Activated naive CD4-positive, alpha-beta T cell treated with anti-CD3 and anti-CD28 coated beads, Interleukin-2, amount 50 U/mL, for 16 hours (primary cell): ENCODE measurements around the gene ELL.

Experiments
- DNase-seq: peaks from one replicate; pipeline ENCODE4 v3.0.0-alpha.2; 2020

ELL gene

DNA sequence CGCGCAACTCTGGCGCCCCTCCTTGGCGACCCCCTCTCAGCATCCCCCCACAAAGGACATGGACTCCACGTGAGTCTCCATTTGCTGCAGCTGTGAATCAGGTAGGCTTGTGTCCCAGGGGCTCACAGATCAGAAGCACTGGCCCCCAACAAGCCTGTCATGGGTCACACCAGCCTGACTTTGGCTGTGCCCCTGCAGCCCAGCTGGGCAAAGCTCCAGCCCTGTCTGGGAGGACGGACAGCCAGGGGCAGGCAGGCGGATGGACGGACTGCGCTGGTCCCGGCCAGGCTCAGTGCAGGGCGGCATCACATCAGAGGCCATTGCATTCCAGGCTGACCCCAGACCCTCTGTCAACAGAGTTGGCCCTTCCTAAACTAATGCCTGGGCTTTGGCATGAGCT, 55.5 kb downstream of the ELL start:
- no peak for DNase-seq

DNA sequence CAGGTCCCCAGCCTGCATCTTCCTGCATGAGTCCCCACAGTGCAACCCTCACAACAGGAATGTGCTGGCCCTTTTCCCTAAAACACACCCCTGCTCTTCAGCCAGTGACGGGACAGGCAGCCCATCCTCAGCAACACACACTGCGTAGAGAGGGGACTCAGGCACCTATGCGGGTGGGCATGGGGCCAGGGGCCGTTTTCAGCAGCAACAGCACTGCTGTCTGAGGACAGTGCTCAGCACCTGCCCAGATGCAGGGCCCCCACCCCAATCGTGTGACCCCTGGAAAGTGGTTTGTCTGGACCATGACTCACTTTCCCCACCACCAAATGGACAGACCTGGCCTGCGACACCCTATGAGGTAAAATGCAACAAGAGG, 55.9 kb downstream of the ELL start:
- no peak for DNase-seq

- DNase-seq = no peak
Measured at GRCh38 chr19:18465214-18465963, 56.5 kb downstream of the ELL start.

GRCh38 chr19:18464646-18465045, 57.2 kb downstream of the ELL start:
- no peak for DNase-seq

- no peak for DNase-seq
Measured at GRCh38 chr19:18461471-18461870, 60.4 kb downstream of the ELL start.

- DNase-seq = no peak
Measured at GRCh38 chr19:18460900-18461299, 61.0 kb downstream of the ELL start.

GRCh38 chr19:18457483-18458331, 64.2 kb downstream of the ELL start:
- DNase-seq = no peak

GRCh38 chr19:18456974-18457373, 64.9 kb downstream of the ELL start:
- DNase-seq = no peak

DNA sequence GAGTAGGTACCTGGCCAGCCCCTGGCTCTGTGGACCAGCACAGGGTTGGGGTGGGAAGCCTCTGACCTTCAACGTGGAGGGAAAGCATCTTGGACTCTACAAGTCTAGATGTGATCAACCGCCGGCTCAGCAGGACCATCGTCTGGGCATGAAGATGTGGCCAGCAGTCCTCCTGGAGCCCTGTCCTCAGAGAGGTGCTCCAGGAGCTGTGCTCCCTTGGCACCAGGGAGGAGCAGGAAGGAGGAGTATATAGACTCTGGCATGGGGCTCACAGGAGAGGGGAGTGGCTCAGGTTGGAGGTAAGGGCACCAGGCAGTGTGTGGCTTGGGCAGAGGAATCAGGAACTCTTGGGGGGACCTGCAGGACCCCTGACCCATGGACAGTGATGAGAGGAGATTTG, 65.6 kb downstream of the ELL start:
- DNase-seq = no peak

- DNase-seq = no peak
Measured at GRCh38 chr19:18453269-18454024, 68.4 kb downstream of the ELL start.

GRCh38 chr19:18452386-18452785, 69.5 kb downstream of the ELL start:
- DNase-seq = no peak

DNA sequence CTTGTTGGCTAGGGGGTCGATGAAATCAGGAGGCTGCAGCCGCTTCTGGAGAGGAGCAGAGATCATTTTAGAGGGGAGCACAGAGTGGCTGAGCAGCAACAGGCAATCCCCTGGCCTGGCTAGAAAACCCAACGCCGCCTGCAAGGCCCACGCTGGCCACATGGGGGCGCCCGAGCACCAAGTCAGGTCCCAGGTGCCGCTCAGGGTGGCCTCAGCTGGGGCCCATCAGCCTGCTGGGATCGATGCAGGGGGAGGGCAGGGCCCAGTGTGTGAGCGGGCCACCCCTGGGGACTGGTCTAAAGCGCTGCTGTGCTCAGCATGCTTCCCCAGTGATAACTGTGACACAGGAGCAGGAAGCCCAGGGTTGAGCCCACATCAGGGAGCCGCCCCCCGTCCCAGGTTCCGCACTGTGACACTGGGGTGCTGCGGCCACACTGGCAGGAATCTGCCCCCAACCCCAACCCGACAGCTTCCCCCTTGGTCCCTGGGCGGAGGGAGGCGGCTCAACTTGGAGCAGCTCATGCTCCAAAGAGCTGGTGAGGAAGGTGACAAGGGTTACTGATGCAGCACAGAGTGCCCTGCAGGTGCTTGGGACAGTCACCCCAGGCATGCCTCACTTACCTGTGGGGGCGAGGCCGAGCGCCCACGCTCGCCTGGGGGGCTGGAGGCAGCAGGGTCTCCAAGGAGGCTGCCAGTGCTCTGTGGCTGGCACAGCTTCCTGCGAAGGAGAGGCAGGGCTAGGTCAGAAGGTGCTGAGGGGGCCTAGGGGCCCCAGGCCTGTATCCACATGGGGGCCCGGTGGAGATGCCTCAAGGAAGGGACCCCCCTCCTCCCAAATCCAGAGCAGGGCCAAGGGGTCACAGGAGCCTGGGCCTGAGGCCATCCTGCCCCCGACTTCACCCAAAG, 70.7 kb downstream of the ELL start:
- DNase-seq = peak; percentile 85

GRCh38 chr19:18450021-18450930, 71.6 kb downstream of the ELL start:
- DNase-seq = no peak

DNA sequence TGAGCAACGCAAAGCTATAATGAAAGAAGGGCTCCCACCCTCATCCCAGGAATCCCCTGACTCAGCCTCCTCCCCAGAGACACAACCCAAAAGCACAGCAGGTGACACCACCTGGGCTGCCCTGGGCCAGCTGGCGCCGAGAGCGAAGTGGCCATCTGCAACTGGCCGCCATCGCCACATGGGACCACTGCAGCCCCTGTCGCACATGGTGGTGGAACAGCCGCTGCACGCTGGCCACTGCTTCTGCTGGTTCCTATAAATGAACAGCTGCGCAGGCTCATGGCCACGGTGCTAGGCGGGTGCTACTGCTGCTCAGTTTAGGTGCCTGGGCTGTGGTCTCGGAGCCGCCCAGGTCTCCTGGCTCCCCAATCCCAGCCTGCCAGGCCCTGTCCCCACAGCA, 72.3 kb downstream of the ELL start:
- DNase-seq = no peak

DNA sequence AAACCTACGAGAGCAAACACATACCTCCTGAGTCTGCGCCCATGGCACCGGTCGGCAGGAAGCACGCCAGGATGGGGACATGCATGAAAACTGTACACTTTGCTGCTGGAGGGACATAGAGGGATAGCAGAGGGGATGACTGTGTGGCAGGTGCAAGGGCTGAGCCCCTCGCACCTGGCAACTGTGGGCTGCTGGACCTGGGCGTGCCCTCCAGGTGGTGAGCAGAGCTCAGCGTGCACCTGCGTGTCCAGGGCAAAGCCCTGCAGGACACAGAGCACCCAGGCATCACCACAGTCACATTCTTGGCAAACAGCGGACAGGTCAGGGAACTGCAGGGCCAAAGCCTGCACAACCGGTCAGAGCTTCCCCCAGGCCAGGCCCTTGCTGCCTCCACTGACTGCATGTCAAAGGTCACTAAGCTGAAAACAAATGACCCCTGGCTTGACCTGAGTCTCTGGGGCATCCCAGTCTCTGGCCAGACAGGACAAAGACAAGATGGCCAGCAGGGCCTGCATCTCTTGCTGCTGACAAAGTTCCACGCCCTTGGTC, 75.0 kb downstream of the ELL start:
- DNase-seq = no peak

DNA sequence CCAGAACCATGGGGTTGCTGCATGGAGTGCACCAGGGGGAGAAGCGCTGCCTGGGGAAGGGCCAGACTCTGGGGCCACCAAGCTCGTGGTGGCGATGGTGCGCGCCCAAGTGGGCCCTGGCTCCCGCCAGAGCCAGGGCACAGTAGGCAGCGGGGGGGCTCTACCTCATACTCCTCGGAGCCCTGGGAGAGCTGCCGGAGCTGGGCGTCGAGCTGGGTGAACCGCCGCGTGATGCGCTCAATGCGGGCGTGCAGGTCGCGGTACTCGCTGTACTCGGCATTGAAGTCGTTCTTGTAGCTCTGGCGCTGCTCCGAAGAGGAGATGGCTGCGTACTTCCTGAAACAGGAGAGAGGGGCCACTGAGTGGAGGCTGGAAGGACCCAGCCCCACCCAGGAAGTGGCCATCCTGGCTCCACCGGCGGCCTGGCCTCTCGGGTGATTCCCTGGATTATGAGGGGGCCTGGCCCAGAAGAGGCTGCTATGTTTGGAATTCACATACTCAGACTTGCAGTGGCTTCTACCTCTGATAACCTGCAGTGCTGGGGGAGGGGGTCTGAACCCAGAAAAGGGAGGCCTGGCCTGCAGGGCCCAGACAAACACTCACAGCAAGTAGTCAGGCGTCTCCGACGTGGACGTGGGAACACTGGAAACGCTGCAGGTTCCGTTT, 75.6 kb downstream of the ELL start:
- DNase-seq = no peak

- DNase-seq = no peak
Measured at GRCh38 chr19:18445262-18445948, 76.5 kb downstream of the ELL start.

DNA sequence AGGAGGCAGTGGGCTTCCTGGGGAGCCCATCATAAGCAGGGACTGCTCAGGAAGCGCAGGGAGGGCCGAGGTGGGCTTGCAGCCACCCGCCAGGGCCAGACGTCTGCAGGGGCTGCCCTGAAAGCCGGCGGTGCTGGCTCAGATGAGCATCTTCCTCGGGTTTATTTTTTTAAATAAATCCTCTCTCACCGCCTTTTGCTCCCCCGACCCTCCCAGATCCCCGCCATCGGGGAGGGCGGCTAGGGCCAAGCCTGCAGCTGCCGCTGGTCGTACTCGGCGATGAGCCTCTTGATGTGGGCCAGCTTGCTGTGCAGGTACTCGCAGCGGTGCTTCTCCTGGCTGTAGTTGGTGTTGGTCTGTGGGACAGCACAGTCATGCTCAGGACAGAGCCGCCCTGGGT, 77.4 kb downstream of the ELL start:
- no peak for DNase-seq

- DNase-seq = no peak
Measured at GRCh38 chr19:18443831-18444230, 78.0 kb downstream of the ELL start.

GRCh38 chr19:18443406-18443805, 78.5 kb downstream of the ELL start:
- no peak for DNase-seq
